Adrenal gland (tissue), 5 donors: ENCODE data around the gene INSR.

ENCODE experiments used
- CTCF ChIP-seq, 6 experiments: fragments of 450-650 bp in 4 of 6; fragments of 200-600 bp in 2 of 6; sonication (generic) in 1 of 6; IDR thresholded peaks; 1 replicate in 5 of 6; 2 replicates in 1 of 6; pipeline versions ENCODE4 v1.5.1 to v1.8.0; 2016 to 2021; ENCODE audit warnings: antibody characterized with exemption in 6 of 6, mild to moderate bottlenecking in 2 of 6, moderate library complexity in 1 of 6
- POLR2A ChIP-seq, 2 donors: fragments of 450-650 bp; IDR thresholded peaks; one replicate each; pipeline ENCODE4 v1.6.1; 2017; ENCODE audit warnings: antibody characterized with exemption in 2 of 2, mild to moderate bottlenecking in 2 of 2, moderate library complexity in 1 of 2
- donor health status: DM: no; HTN: no; CAD: no.

- TF ChIP-seq CTCF (IDR thresholded peaks at IDR 0.05) (no peak), POLR2A (IDR thresholded peaks at IDR 0.05) (no peak)
Measured at GRCh38 chr19:7188698-7189629, 105.2 kb downstream of the INSR start.
